H9 (cell line): ENCODE measurements around the gene SETD3. TPM values are rescaled to one million over a fixed set of nuclear protein-coding genes. Genes with fewer than 3 reads are reported as not detected.

Source experiments
- DNase-seq: peaks from one replicate; pipeline ENCODE4 v3.0.0-alpha.2; 2017
- H2AFZ ChIP-seq: one replicate; pipeline ENCODE4 v1.6.1; 2013; ENCODE audit warnings: mild to moderate bottlenecking, low read length, control low read depth, moderate library complexity
- H2AK5ac ChIP-seq: 2 replicates; pipeline ENCODE4 v1.6.1; 2013; ENCODE audit warnings: low read length, control low read depth, mixed read lengths; ENCODE audit not compliant: insufficient read length
- H2BK120ac ChIP-seq: one replicate; pipeline ENCODE4 v1.6.1; 2013; ENCODE audit warnings: low read depth, mild to moderate bottlenecking, low read length, control low read depth, inconsistent platforms; ENCODE audit not compliant: poor library complexity, severe bottlenecking
- H2BK12ac ChIP-seq: 2 replicates; pipeline ENCODE4 v1.6.1; 2013; ENCODE audit warnings: low read length, control low read depth, mixed read lengths, low read depth; ENCODE audit not compliant: insufficient read length
- H2BK15ac ChIP-seq: 2 replicates; pipeline ENCODE4 v1.6.1; 2013; ENCODE audit warnings: low read depth, low read length, control low read depth
- H2BK20ac ChIP-seq: one replicate; pipeline ENCODE4 v1.6.1; 2013; ENCODE audit warnings: low read depth, mild to moderate bottlenecking, low read length, control low read depth, inconsistent platforms; ENCODE audit not compliant: poor library complexity, severe bottlenecking
- H2BK5ac ChIP-seq: 2 replicates; pipeline ENCODE4 v1.6.1; 2013; ENCODE audit warnings: low read length, control low read depth, mixed read lengths; ENCODE audit not compliant: insufficient read length
- H3K14ac ChIP-seq: 2 replicates; pipeline ENCODE4 v1.6.1; 2013; ENCODE audit warnings: low read length, control low read depth; ENCODE audit not compliant: insufficient read depth
- H3K18ac ChIP-seq: 2 replicates; pipeline ENCODE4 v1.6.1; 2013; ENCODE audit warnings: low read depth, mild to moderate bottlenecking, mixed read lengths, low read length, control low read depth; ENCODE audit not compliant: insufficient read length
- H3K23ac ChIP-seq: 2 replicates; pipeline ENCODE4 v1.6.1; 2013; ENCODE audit warnings: low read length, control low read depth, mixed read lengths, low read depth; ENCODE audit not compliant: insufficient read length
- H3K23me2 ChIP-seq: 2 replicates; pipeline ENCODE4 v1.6.1; 2013; ENCODE audit warnings: low read depth, mild to moderate bottlenecking, mixed read lengths, low read length, control low read depth; ENCODE audit not compliant: insufficient read length, poor library complexity, severe bottlenecking
- H3K27ac ChIP-seq: 2 replicates; pipeline ENCODE4 v1.5.1; 2013; ENCODE audit warnings: low read length, control low read depth, mixed read lengths, low read depth; ENCODE audit not compliant: insufficient read length
- H3K27me3 ChIP-seq: 2 replicates; pipeline ENCODE4 v1.6.1; 2013; ENCODE audit warnings: low read length, control low read depth, inconsistent platforms; ENCODE audit not compliant: insufficient read depth
- H3K4ac ChIP-seq: 2 replicates; pipeline ENCODE4 v1.6.1; 2013; ENCODE audit warnings: low read depth, mild to moderate bottlenecking, control low read depth, inconsistent platforms, low read length, moderate library complexity
- H3K4me1 ChIP-seq: 2 replicates; pipeline ENCODE4 v1.6.1; 2013; ENCODE audit warnings: low read length, control low read depth, inconsistent platforms; ENCODE audit not compliant: insufficient read depth
- H3K4me2 ChIP-seq: 2 replicates; pipeline ENCODE4 v1.6.1; 2013; ENCODE audit warnings: low read length, control low read depth, mixed read lengths; ENCODE audit not compliant: insufficient read length, insufficient read depth
- H3K56ac ChIP-seq: 2 replicates; pipeline ENCODE4 v1.6.1; 2013; ENCODE audit warnings: low read depth, mild to moderate bottlenecking, mixed read lengths, low read length, control low read depth; ENCODE audit not compliant: insufficient read length
- H3K79me1 ChIP-seq: 2 replicates; pipeline ENCODE4 v1.6.1; 2013; ENCODE audit warnings: low read depth, mild to moderate bottlenecking, moderate library complexity, low read length, control low read depth, inconsistent platforms; ENCODE audit not compliant: insufficient read depth, poor library complexity, severe bottlenecking
- H3K79me2 ChIP-seq: 2 replicates; pipeline ENCODE4 v1.6.1; 2013; ENCODE audit warnings: low read length, control low read depth, inconsistent platforms; ENCODE audit not compliant: insufficient read depth
- H3K9ac ChIP-seq: 2 replicates; pipeline ENCODE4 v1.6.1; 2013; ENCODE audit warnings: low read length, control low read depth, mixed read lengths; ENCODE audit not compliant: insufficient read length; ENCODE audit errors: extremely low read depth
- H3K9me3 ChIP-seq: one replicate; pipeline ENCODE4 v1.6.1; 2013; ENCODE audit warnings: low read depth, low read length, inconsistent platforms; ENCODE audit not compliant: control insufficient read depth
- H3T11ph ChIP-seq: one replicate; pipeline ENCODE4 v1.6.1; 2013; ENCODE audit warnings: mild to moderate bottlenecking, low read length, control low read depth, inconsistent platforms
- H4K20me1 ChIP-seq: one replicate; pipeline ENCODE4 v1.6.1; 2013; ENCODE audit not compliant: control insufficient read depth, insufficient read length, insufficient read depth
- H4K5ac ChIP-seq: 2 replicates; pipeline ENCODE4 v1.6.1; 2013; ENCODE audit warnings: low read depth, mild to moderate bottlenecking, mixed read lengths, low read length, control low read depth; ENCODE audit not compliant: insufficient read length
- H4K8ac ChIP-seq: replicated peaks from 2 replicates; pipeline ENCODE4 v1.6.1; 2013; ENCODE audit warnings: low read length, control low read depth, mixed read lengths, low read depth; ENCODE audit not compliant: insufficient read length
- H4K91ac ChIP-seq: 2 replicates; pipeline ENCODE4 v1.6.1; 2013; ENCODE audit warnings: low read depth, mild to moderate bottlenecking, moderate library complexity, mixed read lengths, low read length, control low read depth; ENCODE audit not compliant: insufficient read length
- H3K27ac Mint-ChIP-seq, 3 experiments: 2 replicates in 2 of 3; 3 replicates in 1 of 3; pipeline ENCODE4 v1.8.0; 2020 to 2021; ENCODE audit warnings: mixed read lengths in 3 of 3, mild to moderate bottlenecking in 1 of 3, moderate library complexity in 1 of 3
- H3K27me3 Mint-ChIP-seq: 2 replicates; pipeline ENCODE4 v1.8.0; 2021; ENCODE audit warnings: low read depth, mild to moderate bottlenecking, moderate library complexity, mixed read lengths
- H3K36me3 Mint-ChIP-seq, 3 experiments: 2 replicates in 2 of 3; 3 replicates in 1 of 3; pipeline ENCODE4 v1.8.0; 2020 to 2021; ENCODE audit warnings: low read depth in 3 of 3, mixed read lengths in 3 of 3; ENCODE audit not compliant: insufficient read depth in 1 of 3
- H3K4me1 Mint-ChIP-seq, 2 experiments: 2 replicates each; pipeline ENCODE4 v1.8.0; 2020; ENCODE audit warnings: mixed read lengths in 2 of 2
- H3K4me3 Mint-ChIP-seq, 2 experiments: 2 replicates in 1 of 2; 3 replicates in 1 of 2; pipeline ENCODE4 v1.8.0; 2020 to 2021; ENCODE audit warnings: mild to moderate bottlenecking in 2 of 2, mixed read lengths in 2 of 2, moderate library complexity in 1 of 2
- H3K9me3 Mint-ChIP-seq, 2 experiments: 2 replicates in 1 of 2; 3 replicates in 1 of 2; pipeline ENCODE4 v1.8.0; 2020; ENCODE audit warnings: mild to moderate bottlenecking in 2 of 2, mixed read lengths in 2 of 2, moderate library complexity in 1 of 2
- WGBS: extraction: QIAGEN DNeasy Blood & Tissue Kit; methylation state at CpG from one replicate; pipeline ENCODE4 v1.1.7; 2013; ENCODE audit warnings: missing lambda C conversion rate, low lambda C conversion rate, mixed read lengths; ENCODE audit not compliant: insufficient read length; ENCODE audit errors: extremely low coverage; 5-methylcytosine and 5-hydroxymethylcytosine counted together
- total RNA-seq: library from RNA; stranded (reverse); gene quantifications from 2 replicates; pipeline ENCODE4 v1.2.1, GENCODE V29; 2021
- TF ChIP-seq, protein P1 (sequence below): fragments of 200-600 bp; sonication (generic); conservative IDR thresholded peaks from 3 replicates; pipeline ENCODE4 v1.8.0; 2021; ENCODE audit warnings: antibody characterized with exemption, mild to moderate bottlenecking

The SETD3 gene
- total RNA-seq, 1 experiment from 2014 or later: 56.7 TPM

- no peaks in the 10 kb centered on the region for H3K27me3 ChIP-seq
- Mint-ChIP-seq H3K4me1 (peaks cover 52 to 55% of the 10 kb centered on the region in 2 experiments), H3K27me3 (no peaks in the 10 kb centered on the region), H3K4me3 (no peak overlapping the region), H3K27ac (no peak overlapping the region), H3K9me3 (no peaks in the 10 kb centered on the region), H3K36me3 (peaks cover 0 to 4% (median under 1%) of the 10 kb centered on the region in 3 experiments; a peak in 3 of 7 replicates)
- TF ChIP-seq, protein P1, sequence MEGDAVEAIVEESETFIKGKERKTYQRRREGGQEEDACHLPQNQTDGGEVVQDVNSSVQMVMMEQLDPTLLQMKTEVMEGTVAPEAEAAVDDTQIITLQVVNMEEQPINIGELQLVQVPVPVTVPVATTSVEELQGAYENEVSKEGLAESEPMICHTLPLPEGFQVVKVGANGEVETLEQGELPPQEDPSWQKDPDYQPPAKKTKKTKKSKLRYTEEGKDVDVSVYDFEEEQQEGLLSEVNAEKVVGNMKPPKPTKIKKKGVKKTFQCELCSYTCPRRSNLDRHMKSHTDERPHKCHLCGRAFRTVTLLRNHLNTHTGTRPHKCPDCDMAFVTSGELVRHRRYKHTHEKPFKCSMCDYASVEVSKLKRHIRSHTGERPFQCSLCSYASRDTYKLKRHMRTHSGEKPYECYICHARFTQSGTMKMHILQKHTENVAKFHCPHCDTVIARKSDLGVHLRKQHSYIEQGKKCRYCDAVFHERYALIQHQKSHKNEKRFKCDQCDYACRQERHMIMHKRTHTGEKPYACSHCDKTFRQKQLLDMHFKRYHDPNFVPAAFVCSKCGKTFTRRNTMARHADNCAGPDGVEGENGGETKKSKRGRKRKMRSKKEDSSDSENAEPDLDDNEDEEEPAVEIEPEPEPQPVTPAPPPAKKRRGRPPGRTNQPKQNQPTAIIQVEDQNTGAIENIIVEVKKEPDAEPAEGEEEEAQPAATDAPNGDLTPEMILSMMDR: no peak
- H2BK20ac ChIP-seq: no peak overlapping the region
- H3K79me1 ChIP-seq: peaks cover 6% of the 10 kb centered on the region
- H3K4ac ChIP-seq: no peak overlapping the region
- no peak overlapping the region for H2BK15ac ChIP-seq
- no peaks in the 10 kb centered on the region for H3K79me2 ChIP-seq
- no peak overlapping the region for H2AK5ac ChIP-seq
- no peak overlapping the region for H2AFZ ChIP-seq
- H3K9ac ChIP-seq: no peak overlapping the region
- no peak overlapping the region for H3K4me2 ChIP-seq
- H3K9me3 ChIP-seq: no peaks in the 10 kb centered on the region
- peaks cover 14% of the 10 kb centered on the region; the same call in 1 of the 2 replicates for H3K4me1 ChIP-seq
- H3K23ac ChIP-seq: no peak overlapping the region
- H3T11ph ChIP-seq: no peak overlapping the region
- H3K27ac ChIP-seq: no peak overlapping the region
- H2BK120ac ChIP-seq: no peak overlapping the region
- no peak overlapping the region for H3K18ac ChIP-seq
- H4K5ac ChIP-seq: no peak overlapping the region
- no peak overlapping the region for H4K8ac ChIP-seq
- no peak overlapping the region for H2BK12ac ChIP-seq
- H4K20me1 ChIP-seq: no peaks in the 10 kb centered on the region
- H3K23me2 ChIP-seq: no peaks in the 10 kb centered on the region
- H3K14ac ChIP-seq: no peak overlapping the region
- WGBS: no CpG with 5 or more reads among the region's 7 CpGs
- no peak overlapping the region for H2BK5ac ChIP-seq
- no peak overlapping the region for H4K91ac ChIP-seq
- no peak for DNase-seq
- H3K56ac ChIP-seq: no peak overlapping the region
Measured at GRCh38 chr14:99422228-99423010, 58.2 kb downstream of the SETD3 start.
